ENCODE results near the gene LPAR1.

LPAR1 gene

DNA sequence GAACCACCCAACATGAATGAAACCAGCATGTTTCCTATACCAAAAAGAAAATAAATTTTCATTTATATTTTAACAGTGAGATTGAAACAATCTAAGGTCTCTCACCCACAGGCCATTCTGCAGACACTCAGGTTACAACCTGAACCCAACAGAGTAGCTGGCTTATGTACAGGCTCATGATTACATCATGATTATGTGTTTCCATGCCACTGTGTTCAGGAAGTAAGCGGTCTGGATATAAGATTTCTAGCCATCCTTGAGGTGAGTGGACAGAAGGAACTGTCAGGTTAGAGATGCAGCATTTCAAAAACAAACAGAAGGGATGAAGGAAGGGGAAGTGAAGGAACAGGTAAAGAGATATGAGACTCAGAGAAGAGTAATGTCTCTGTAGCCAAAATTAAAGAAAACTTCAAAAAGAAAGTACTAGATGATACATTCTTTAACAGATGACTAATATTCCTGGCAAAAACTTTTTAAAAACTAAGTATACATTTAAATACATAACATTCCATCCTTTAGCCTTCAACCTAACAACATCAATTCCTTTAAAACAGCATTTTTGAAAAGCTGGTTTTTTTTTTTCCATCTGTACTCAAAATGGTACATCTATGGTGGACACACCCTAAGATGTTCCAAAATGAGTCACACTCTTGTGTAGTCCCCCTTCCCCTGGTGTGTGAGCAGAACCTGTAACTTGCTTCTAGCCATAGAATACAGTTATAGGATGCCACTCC, 119.8 kb downstream of the LPAR1 start:
- no peak for DNase-seq (ENCODE audit: low read depth)

DNA sequence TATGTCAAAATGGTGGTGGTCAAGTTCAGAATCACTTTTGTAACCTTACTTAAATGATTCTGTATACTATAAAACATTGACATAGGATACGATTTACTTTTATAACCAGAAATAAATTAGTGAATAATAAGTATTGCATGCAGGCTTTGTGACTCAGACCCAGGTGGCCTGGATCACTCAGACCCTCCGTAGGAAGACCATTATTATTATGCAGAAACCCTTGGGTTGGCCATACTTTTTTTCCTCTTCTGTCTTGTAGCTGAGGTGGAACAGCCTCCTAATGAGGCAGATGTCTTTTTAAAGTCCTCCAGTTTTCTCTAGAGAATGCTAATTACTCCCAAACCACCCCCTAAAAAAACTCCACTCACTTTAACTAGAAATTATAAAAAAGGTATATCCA, 121.9 kb downstream of the LPAR1 start:
- no peak for DNase-seq (ENCODE audit: low read depth)

DNA sequence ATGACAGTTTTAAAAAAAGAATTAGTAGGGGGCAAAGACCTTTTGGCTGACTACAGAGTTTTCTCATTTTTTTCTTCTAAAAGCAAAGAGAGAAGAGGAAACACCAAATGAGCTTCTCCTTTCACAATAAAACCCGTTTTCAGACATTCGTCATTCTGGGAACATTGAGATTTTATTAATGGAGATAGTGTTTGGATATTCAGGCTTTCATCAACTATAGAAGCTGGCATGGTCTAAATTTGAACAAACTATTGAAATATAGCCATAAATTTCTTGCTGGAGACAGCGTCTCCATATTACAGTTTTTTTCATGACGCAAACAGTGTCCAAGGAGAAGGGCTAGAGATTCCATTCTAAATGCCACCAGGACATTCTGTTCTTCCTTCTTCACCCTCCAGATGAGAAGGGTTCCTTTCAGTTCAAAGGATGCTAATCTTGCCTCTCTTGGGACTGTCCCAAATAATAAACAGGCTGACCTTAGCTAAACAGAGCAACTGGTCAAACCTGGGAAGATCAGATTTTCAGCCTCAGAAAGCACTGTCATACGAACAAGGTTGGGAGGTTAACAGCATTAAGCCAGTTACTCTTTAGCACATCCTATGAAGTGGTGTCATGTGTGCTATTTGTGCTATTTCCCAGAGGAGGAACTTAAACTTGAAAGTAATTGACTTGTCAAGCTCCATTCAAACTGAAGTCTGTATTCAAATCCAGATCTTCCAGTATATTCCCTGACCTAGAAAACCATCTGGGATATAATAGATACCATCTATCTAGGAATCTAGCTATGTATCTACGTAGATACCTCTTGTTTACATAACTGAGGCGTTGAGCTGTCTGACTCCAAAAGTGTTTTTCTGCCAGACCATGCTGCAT, 125.6 kb downstream of the LPAR1 start:
- DNase-seq (ENCODE audit: low read depth): no peak

DNA sequence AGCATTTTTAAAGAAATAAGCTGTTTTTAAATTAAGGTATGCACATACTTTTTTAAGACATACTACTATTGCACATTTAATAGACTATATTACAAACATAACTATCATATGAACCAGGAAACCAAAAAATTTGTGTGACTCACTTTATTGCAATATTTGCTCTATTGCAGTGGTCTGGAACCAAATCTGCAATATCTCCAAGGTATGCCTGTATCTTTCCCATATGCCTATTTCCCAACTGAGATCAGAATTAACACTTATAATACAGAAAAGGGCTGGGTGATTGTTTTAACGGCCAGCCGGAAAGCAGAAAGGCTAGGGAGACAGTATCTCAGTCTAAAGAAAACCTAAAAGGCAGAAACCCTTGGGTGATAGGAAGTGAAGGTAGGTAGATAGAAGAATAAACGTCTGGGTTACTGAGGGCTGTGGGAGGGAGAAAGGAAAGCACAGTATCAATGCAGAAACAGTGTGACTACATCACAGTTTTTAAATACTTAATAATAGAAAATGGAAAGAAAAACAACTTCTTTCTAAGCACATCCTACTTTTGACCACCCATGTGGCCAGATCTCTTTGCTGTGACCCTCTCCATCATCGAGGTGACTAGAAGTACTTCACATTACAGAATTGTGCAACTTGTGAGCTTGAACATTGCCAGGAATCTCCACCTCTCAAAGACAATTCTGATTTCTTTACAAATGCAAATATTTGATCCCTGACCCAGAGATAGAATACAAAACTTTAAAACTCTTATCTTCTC, 126.4 kb downstream of the LPAR1 start:
- DNase-seq (ENCODE audit: low read depth): no peak

DNA sequence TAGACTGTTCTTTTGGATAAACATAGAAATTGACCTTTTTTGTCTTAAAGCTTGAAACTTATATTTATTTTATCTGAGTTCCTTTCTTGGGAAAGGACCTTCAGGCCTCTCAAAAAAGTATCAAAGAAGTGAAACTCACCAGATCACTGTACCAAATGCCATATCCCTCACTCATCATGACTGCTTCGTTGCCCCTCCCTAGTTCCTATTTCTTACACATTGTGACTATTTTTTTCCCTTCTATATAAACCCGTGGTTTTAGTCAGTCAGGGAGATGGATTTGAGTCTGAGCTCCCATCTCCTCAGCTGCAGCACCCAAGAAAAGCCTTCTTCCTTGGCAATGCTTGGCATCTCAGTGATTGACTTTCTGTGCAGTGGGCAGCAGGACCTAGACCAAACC, 129.4 kb downstream of the LPAR1 start:
- DNase-seq (ENCODE audit: low read depth): no peak

DNA sequence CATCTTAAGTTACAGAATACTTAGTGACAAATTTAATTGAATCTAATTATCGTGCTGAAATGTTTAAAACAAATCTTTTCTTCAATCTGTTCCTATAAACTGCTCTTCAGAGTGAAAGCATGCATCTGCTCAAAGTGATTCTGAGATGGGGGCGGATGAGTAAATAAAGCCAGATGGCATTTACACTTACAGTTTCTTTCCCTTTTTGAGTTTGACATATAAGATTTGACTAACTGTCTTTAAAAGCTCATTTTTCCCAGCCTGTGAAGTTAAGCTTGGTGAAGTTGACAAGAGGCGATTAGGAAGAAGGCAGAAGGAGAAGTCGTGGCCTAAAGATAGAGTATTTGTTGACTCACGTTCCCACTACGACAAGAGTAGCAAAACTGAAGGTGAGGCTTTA, 137.4 kb downstream of the LPAR1 start:
- no peak for DNase-seq (ENCODE audit: low read depth)

DNA sequence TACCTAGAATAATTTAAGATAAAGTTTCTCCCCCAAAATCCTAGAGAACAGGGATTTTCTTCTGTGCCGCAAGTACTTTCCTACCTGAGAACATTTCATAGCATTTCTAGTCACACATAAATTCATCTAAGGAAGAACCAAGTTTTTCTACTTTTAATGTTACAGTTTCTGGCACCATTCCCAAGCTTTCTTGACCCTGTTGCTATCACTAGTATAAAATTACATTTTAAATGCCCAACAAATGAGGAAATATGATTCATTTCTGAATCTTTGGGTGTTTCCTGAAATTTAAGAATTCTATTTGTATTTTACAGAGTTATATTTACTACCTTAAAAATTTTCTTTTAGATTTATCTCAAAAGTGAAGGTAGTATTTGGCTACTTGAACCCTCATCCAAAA, 137.8 kb downstream of the LPAR1 start:
- no peak for DNase-seq (ENCODE audit: low read depth)

DNA sequence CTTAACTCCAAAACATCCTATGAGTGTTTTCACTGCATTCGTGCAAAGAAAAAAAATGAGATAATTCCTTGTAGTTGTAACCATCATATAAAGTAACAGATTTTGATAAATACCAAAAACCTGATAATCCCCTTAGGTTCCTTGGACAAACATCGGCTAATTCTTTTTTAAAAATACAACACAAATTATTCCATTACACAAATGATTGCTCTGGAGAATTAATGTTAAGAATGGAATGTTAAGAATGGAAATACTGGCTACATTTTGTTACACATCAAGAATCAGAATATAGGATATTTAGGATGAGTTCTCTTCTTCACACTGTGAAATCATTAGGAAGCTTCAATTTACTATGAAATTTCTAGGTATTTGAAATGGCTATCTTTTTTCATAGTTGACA, 139.4 kb downstream of the LPAR1 start:
- no peak for DNase-seq (ENCODE audit: low read depth)

DNA sequence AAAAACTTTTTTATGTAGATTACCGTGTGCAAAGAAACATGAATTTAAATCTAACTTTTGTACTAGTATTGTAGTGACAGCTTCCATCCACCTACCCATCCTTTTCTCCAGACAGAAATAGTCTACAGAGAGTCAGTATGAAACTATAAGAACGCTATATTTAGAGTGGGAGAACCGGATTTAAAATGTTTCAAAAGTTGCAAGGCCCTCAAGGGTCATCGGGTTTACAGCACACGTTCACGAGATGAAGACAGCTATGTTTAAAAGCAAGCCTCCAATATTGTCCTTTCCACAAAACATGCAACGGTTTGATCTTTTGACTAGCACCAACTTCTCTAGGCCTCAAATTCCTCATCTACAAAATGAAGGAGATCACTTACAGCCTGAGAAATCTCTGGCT, 139.9 kb downstream of the LPAR1 start:
- DNase-seq (ENCODE audit: low read depth): no peak

DNA sequence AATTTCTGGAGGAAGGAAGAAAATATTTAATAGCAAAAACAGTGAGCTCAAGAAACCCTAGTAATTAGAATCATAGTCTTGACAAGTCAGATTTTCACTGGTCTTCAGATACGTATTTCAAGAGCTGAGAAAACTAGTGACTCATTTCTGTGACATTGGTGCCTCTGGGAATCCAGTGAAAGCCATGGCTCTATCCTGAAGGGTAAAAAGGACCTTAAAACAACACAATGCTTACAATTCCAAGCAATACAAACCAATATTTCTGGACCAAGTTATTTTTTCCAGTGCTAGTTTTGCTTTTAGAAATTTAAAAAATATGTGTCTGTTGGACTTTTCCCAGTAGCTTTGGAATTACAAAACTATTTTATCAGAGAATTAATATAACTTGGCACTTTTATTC, 140.3 kb downstream of the LPAR1 start:
- no peak for DNase-seq (ENCODE audit: low read depth)

DNA sequence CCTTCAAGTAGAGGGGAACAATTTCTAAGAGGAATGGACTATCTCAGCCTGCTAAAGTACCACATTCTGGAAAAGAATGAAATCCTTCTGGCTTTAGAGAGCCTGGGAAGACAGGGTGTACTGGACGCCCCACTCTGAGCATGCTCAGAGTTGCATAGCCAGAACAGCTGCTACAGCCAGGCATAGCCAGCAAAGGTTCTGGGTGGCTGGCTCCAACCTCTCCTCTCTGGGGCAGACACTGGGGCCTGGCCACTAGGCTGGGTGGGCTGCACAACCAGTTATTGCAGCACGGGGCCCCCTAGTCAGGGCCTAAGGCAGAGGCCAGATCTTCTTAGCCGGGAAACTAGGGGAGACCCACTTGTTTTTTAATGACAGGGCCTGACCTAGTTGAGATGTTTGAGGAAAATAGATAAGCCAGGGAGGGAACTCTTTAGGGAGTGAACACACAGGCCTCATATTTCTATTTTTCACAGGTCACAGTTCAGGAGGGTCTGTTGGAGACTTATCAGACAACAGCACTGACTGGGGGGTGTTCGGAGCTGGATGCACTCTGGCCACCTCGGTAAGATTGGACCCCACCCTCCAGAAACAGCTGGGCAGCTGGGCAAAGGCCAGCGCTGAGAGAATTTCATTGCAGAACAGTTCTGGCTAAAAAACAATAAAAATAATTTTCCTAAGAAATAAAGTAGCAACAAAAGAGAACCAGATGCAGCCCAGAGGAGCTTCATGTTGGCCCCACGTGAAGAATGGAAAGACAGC, 142.9 kb downstream of the LPAR1 start:
- no peak for DNase-seq (ENCODE audit: low read depth)

DNA sequence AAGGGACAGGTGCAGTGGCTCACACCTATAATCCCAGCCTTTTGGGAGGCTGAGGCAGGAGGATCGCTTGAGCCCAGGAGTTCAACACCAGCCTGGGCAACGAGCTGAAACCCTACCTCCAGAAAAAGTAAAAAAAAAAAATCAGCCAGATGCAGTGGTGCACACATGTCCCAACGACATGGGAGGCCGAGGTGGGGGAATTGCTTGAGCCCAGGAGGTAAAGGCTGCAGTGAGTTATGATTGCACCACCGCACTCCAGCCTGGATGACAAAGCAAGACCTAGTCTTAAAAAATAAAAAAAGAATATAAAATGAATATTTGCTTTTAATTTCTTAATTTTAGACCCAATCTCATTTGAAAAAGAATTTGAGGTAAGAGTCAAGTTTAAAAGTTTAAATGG, 143.5 kb downstream of the LPAR1 start:
- DNase-seq (ENCODE audit: low read depth): no peak

DNA sequence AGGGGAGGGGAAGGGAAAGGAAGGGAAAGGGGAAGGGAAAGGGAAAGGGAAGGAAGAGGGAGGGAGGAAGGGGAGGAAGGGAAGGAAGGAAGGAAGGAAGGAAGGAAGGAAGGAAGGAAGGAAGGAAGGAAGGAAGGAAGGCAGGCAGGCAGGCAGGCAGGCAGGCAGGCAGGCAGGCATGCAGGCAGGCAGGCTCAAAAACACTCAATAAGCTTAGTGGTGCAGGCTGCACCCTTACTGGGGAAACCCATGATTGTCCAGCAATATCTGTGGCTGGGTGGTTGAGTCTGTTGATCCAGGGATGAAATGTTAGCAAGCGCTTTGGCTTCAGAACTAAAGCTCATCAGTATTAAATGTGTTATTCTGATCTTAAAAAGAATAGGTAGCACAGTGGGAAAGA, 145.6 kb downstream of the LPAR1 start:
- no peak for DNase-seq (ENCODE audit: low read depth)

DNA sequence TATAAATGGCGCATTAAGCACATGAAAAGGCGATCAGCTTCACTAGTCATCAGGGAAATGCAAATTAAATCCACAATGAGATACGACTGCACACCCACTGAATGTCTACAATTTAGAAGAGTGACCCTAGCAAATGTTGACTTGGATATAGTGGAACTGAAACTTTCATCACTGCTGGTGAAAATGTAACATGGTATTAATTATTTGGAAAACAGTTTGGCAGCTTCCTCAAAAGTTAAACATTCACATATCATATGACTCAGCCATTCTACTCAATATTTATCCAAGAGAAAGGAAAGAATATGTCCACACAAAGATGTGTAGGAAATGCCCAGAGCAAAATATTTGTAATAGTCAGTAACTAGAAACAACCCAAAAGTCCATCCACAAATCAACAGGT, 146.5 kb downstream of the LPAR1 start:
- DNase-seq (ENCODE audit: low read depth): no peak

DNA sequence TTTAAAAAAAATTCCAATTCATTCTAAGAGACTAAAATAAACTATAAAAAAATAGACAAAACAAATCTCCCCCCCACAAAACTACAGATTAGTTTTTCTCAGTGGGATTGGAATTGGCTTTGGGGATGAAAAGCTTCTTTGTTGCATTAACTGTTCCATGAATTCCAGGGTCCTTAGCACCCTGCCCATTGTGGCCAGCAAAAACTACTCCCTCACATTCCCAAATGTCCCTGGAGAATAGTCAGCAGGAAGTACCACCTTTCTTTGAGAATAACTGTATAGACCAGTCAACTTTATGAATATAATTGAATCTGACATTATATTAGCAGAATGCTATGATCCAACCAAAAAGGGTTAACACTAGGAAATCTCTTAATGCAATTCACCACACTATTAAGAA, 147.9 kb downstream of the LPAR1 start:
- DNase-seq (ENCODE audit: low read depth): no peak

DNA sequence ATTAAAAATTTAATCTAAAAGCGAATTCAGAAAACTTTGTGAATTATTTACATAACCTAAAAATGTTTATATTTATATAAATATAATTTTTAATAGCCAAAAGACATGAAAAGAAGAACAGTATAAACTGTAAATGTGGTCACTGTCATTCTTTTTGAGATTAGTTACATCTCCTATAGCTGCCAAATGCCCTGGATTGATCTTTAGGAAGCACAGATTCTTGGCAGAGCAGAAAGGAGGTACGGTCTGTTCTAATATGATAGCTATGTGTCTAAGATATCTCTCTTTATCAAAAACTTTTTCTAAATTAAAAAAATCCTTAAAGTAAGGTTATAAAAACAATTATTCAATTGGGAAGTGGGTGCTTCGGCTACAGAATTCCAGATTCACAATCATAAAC, 151.0 kb downstream of the LPAR1 start:
- DNase-seq (ENCODE audit: low read depth): no peak

DNA sequence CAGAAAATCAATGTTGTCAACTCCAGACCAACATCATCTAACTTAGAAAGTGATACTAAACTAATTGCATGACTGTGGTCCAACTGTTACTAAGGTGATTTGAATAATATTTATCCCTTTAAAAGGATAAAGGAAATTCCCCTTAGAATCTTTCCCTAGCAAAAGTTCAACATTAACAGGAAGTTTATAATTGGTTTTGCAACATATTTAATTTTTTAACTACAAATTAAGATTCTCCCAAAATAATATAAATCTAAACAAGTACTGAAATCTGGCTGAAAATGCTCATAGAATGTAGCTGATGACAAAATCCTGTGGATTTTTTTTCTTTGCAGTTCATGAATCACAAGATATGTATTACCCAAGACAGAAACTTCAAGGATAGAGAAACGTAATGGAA, 151.4 kb downstream of the LPAR1 start:
- DNase-seq (ENCODE audit: low read depth): no peak

DNA sequence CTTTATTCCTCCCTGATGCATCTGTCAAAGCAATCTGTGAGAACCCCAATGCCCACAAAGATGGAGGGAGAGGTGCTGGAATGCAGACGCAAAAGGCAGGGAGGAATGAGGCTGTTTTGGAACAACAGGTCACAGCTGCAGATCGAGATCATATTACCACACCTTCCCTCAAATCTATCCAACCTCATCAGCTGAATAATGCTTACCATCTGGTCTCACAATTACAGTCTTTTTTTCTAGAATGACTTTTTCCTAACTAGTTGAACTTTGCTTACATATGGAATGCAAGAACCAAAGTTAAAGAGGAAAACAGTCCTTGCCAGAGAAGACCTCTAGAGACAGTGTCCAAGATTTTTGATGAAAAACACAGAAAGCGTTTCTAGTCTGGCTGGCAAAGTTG, 158.1 kb downstream of the LPAR1 start:
- DNase-seq (ENCODE audit: low read depth): peak; percentile 79

DNA sequence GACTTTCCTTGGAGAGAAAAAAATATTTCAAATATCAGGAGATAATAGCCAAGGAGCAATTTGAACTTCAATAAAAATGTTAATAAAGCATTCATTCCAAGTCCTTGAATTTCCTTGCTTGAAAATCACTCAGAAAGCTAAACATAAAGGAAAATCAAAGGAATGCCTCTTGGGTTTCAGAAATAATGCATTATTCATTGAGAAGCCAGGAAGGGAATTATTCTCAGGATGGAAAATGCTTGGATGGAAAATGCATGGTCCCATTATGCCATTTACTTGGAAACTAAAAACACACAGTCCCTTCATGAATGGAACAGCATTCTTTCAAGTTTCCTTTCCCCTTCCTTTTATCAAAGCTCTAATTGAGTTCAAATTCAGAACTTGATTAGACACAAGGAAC, 160.9 kb downstream of the LPAR1 start:
- DNase-seq (ENCODE audit: low read depth): no peak

DNA sequence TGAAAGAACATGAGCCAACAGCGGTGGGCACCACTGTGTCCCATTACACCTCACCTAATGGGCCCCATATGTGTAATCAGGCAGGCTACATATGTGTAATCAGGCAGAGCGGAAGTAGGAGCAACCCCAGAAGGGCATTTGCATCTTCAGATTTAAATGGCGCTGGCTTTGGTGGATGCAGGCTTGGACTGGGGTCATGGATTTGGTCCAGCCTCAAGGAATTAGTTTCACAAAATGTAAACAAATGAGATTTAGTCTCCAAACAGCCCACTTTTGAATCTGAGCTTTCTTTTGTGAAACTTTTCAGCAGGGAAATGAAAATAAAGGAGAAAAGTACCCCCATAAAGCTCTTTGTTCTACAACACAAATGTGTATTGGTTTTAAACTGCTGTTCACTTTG, 161.3 kb downstream of the LPAR1 start:
- DNase-seq (ENCODE audit: low read depth): no peak

DNA sequence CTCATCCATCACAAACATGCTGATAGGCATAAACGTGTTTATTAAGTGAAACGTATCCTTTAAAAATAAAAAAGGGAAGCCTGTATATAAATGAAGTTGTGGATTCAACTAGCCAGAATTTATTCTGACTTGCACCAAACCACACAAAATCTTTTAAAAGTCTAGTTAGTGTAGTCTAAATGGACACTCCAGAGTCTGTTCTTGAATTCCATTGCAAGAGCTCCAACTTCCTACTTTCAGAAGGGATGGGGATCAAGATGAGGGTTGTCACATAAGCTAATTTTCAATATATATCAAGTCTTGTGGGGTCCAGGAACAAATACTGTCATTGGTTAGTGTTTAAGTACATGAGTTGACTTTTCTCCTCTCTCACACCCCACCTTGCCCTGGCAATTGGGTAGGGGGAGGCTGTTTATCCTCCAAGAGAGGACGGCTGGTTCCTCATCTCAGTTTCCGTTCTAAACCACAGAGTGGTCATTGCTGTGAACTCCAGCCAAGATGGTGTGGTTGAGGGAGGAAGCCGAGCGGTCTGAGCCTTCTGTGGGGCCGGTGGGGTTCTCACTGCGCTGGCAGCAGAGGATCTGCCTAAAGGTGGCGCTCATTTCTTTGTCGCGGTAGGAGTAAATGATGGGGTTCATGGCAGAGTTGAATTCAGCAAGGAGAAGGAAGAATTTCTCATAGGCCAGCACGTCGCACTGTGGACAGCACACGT, 163.2 kb downstream of the LPAR1 start:
- DNase-seq (ENCODE audit: low read depth): no peak

DNA sequence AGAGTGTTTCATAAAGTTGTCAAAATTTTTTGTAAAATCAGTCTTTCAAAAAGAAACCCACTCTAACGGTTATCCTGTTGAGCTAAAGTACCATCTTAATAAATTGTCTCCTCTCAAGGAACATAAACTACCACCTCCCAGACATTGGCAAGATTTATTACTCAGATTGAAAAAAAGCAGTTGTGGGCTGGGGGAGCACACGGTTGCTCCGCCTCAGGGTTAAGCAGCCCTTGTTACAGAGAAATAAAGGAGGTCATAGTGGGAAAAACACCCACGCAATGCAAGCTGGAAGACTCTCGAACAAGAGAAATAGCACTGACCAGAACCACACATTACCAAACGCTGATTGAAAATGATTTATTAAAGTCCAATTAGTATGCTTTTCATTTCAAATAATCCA, 165.3 kb downstream of the LPAR1 start:
- DNase-seq (ENCODE audit: low read depth): no peak

All from non-pigmented ciliary epithelial cell (primary cell).